IPS-20b (cell line): Measurements from ENCODE around the gene SPDYE4.

Source experiments
- H3K27ac ChIP-seq: one replicate; pipeline ENCODE4 v1.5.1; 2013; ENCODE audit warnings: low read length
- H3K27me3 ChIP-seq: 2 replicates; pipeline ENCODE4 v1.6.1; 2013; ENCODE audit warnings: mild to moderate bottlenecking, low read length, inconsistent platforms; ENCODE audit not compliant: insufficient read depth
- H3K36me3 ChIP-seq: 2 replicates; pipeline ENCODE4 v1.6.1; 2013; ENCODE audit warnings: low read depth, mild to moderate bottlenecking, inconsistent platforms, low read length, moderate library complexity; ENCODE audit not compliant: insufficient read depth
- H3K4me1 ChIP-seq: 2 replicates; pipeline ENCODE4 v1.6.1; 2013; ENCODE audit warnings: mild to moderate bottlenecking, control low read depth, inconsistent platforms, low read length, moderate library complexity; ENCODE audit not compliant: insufficient read depth
- H3K4me3 ChIP-seq: 2 replicates; pipeline ENCODE4 v1.5.1; 2013; ENCODE audit warnings: mild to moderate bottlenecking, low read length, inconsistent platforms
- H3K9ac ChIP-seq: 2 replicates; pipeline ENCODE4 v1.6.1; 2013; ENCODE audit warnings: low read depth, mild to moderate bottlenecking, inconsistent platforms, low read length, moderate library complexity
- H3K9me3 ChIP-seq: 2 replicates; pipeline ENCODE4 v1.6.1; 2013; ENCODE audit warnings: mild to moderate bottlenecking, low read depth, low read length, inconsistent platforms; ENCODE audit not compliant: insufficient read depth

SPDYE4 gene

GRCh38 chr17:8746501-8747236 lies 11.7 kb downstream of the SPDYE4 start:
- Histone ChIP-seq H3K27ac (no peak overlapping the region), H3K9ac (peak overlapping the region; percentile 57; the same call in 1 of the 2 replicates), H3K9me3 (no peaks in the 10 kb centered on the region), H3K4me1 (no peaks in the 10 kb centered on the region), H3K4me3 (peak overlapping the region; percentile 92), H3K36me3 (no peaks in the 10 kb centered on the region), H3K27me3 (peaks cover 6% of the 10 kb centered on the region)

GRCh38 chr17:8745586-8746500 lies 12.5 kb downstream of the SPDYE4 start:
- Histone ChIP-seq H3K9ac (peak overlapping the region; percentile 57; the same call in 1 of the 2 replicates), H3K27me3 (peaks cover 6% of the 10 kb centered on the region), H3K36me3 (no peaks in the 10 kb centered on the region), H3K4me1 (no peaks in the 10 kb centered on the region), H3K27ac (no peak overlapping the region), H3K9me3 (no peaks in the 10 kb centered on the region), H3K4me3 (peak overlapping the region; percentile 92)

GRCh38 chr17:8744086-8744785 lies 14.1 kb downstream of the SPDYE4 start:
- no peak overlapping the region for H3K4me3 ChIP-seq
- no peak overlapping the region for H3K9ac ChIP-seq
- no peaks in the 10 kb centered on the region for H3K36me3 ChIP-seq
- H3K4me1 ChIP-seq, result no peaks in the 10 kb centered on the region
- no peaks in the 10 kb centered on the region for H3K9me3 ChIP-seq
- no peak overlapping the region for H3K27ac ChIP-seq
- peaks cover 6% of the 10 kb centered on the region for H3K27me3 ChIP-seq

GRCh38 chr17:8742819-8743218 lies 15.5 kb downstream of the SPDYE4 start:
- peaks cover 6% of the 10 kb centered on the region for H3K27me3 ChIP-seq
- no peak overlapping the region for H3K4me3 ChIP-seq
- H3K27ac ChIP-seq, result no peak overlapping the region

GRCh38 chr17:8742274-8742673 lies 16.1 kb downstream of the SPDYE4 start:
- H3K4me3 ChIP-seq, result no peak overlapping the region
- no peaks in the 10 kb centered on the region for H3K36me3 ChIP-seq
- H3K4me1 ChIP-seq, result peaks cover 3% of the 10 kb centered on the region; the same call in 1 of the 2 replicates
- H3K27me3 ChIP-seq, result peaks cover 6% of the 10 kb centered on the region
- no peak overlapping the region for H3K27ac ChIP-seq
- H3K9me3 ChIP-seq, result no peaks in the 10 kb centered on the region
- H3K9ac ChIP-seq, result no peak overlapping the region

More at GRCh38 chr17:8742819-8743218, 15.5 kb downstream of the SPDYE4 start:
- Histone ChIP-seq H3K36me3 (no peaks in the 10 kb centered on the region), H3K4me1 (peaks cover 3% of the 10 kb centered on the region; the same call in 1 of the 2 replicates), H3K9me3 (no peaks in the 10 kb centered on the region), H3K9ac (no peak overlapping the region)

GRCh38 chr17:8741771-8742170 lies 16.6 kb downstream of the SPDYE4 start:
- Histone ChIP-seq H3K27ac (no peak overlapping the region), H3K27me3 (peaks cover 6% of the 10 kb centered on the region), H3K36me3 (no peaks in the 10 kb centered on the region), H3K4me1 (peaks cover 3% of the 10 kb centered on the region; the same call in 1 of the 2 replicates), H3K9ac (no peak overlapping the region), H3K4me3 (no peak overlapping the region), H3K9me3 (no peaks in the 10 kb centered on the region)

GRCh38 chr17:8741366-8741765 lies 17.0 kb downstream of the SPDYE4 start:
- H3K36me3 ChIP-seq, result no peaks in the 10 kb centered on the region
- no peaks in the 10 kb centered on the region for H3K9me3 ChIP-seq
- H3K9ac ChIP-seq, result no peak overlapping the region
- H3K4me3 ChIP-seq, result no peak overlapping the region
- no peak overlapping the region for H3K27ac ChIP-seq
- peaks cover 3% of the 10 kb centered on the region for H3K27me3 ChIP-seq
- peaks cover 3% of the 10 kb centered on the region; the same call in 1 of the 2 replicates for H3K4me1 ChIP-seq

- H3K4me3 ChIP-seq, result no peak overlapping the region
Observed at GRCh38 chr17:8740486-8740885, 17.9 kb downstream of the SPDYE4 start.

GRCh38 chr17:8739097-8739496 lies 19.2 kb downstream of the SPDYE4 start:
- Histone ChIP-seq H3K4me1 (peaks cover 3% of the 10 kb centered on the region; the same call in 1 of the 2 replicates), H3K9ac (no peak overlapping the region; the same call in 1 of the 2 replicates), H3K27me3 (no peaks in the 10 kb centered on the region; the same call in 1 of the 2 replicates), H3K27ac (no peak overlapping the region), H3K9me3 (no peaks in the 10 kb centered on the region), H3K36me3 (no peaks in the 10 kb centered on the region), H3K4me3 (no peak overlapping the region)

More at GRCh38 chr17:8740486-8740885, 17.9 kb downstream of the SPDYE4 start:
- Histone ChIP-seq H3K4me1 (peaks cover 3% of the 10 kb centered on the region; the same call in 1 of the 2 replicates), H3K9me3 (no peaks in the 10 kb centered on the region), H3K27ac (no peak overlapping the region), H3K9ac (no peak overlapping the region), H3K36me3 (no peaks in the 10 kb centered on the region), H3K27me3 (no peaks in the 10 kb centered on the region; the same call in 1 of the 2 replicates)

GRCh38 chr17:8736796-8737195 lies 21.6 kb downstream of the SPDYE4 start:
- Histone ChIP-seq H3K4me3 (no peak overlapping the region), H3K27ac (no peak overlapping the region), H3K9me3 (no peaks in the 10 kb centered on the region), H3K4me1 (peaks cover 3% of the 10 kb centered on the region; the same call in 1 of the 2 replicates), H3K27me3 (no peaks in the 10 kb centered on the region), H3K36me3 (no peaks in the 10 kb centered on the region), H3K9ac (no peak overlapping the region)

GRCh38 chr17:8736362-8736761 lies 22.0 kb downstream of the SPDYE4 start:
- peaks cover 3% of the 10 kb centered on the region; the same call in 1 of the 2 replicates for H3K4me1 ChIP-seq
- H3K9me3 ChIP-seq, result no peaks in the 10 kb centered on the region
- no peaks in the 10 kb centered on the region for H3K36me3 ChIP-seq
- no peak overlapping the region for H3K9ac ChIP-seq
- no peak overlapping the region for H3K27ac ChIP-seq
- H3K27me3 ChIP-seq, result no peaks in the 10 kb centered on the region
- no peak overlapping the region for H3K4me3 ChIP-seq
